HFFc6 (cell line): Measurements from ENCODE around the gene SLC23A2. TPM values are rescaled to one million over a fixed set of nuclear protein-coding genes. Genes with fewer than 3 reads are reported as not detected.

Experiments used
- DNase-seq: peaks from one replicate; pipeline ENCODE4 v3.0.0-alpha.2; 2018
- H3K27ac Mint-ChIP-seq: 2 replicates; pipeline ENCODE4 v1.8.0; 2020; ENCODE audit warnings: mild to moderate bottlenecking, mixed read lengths
- H3K27me3 Mint-ChIP-seq: 2 replicates; pipeline ENCODE4 v1.8.0; 2021; ENCODE audit warnings: mild to moderate bottlenecking, moderate library complexity, mixed read lengths; ENCODE audit not compliant: insufficient read depth
- H3K36me3 Mint-ChIP-seq: 2 replicates; pipeline ENCODE4 v1.8.0; 2021; ENCODE audit warnings: low read depth, mixed read lengths
- H3K4me1 Mint-ChIP-seq: 2 replicates; pipeline ENCODE4 v1.8.0; 2020; ENCODE audit warnings: low read depth, mixed read lengths
- H3K4me3 Mint-ChIP-seq: 2 replicates; pipeline ENCODE4 v1.8.0; 2020; ENCODE audit warnings: mild to moderate bottlenecking, moderate library complexity, mixed read lengths
- H3K9me3 Mint-ChIP-seq: 2 replicates; pipeline ENCODE4 v1.8.0; 2020; ENCODE audit warnings: mild to moderate bottlenecking, mixed read lengths
- total RNA-seq, 6 experiments: library from RNA; stranded (reverse); fragmentation: NEBNext Ultra II Directional; extraction: Animal tissue kit (Norgen Biotek cat#: 25700); gene quantifications; 2 replicates in 1 of 6; 3 replicates in 5 of 6; pipeline ENCODE4 v1.2.3, GENCODE V29; 2021
- TF ChIP-seq, protein P1 (sequence below): fragments of 200-600 bp; sonication (generic); IDR thresholded peaks from 2 replicates; pipeline ENCODE4 v1.5.0; 2021; ENCODE audit warnings: antibody characterized with exemption, mild to moderate bottlenecking

Gene SLC23A2
- total RNA-seq, 6 experiments from 2014 or later: 12.5 to 17.2 (median 15.7) TPM

DNA sequence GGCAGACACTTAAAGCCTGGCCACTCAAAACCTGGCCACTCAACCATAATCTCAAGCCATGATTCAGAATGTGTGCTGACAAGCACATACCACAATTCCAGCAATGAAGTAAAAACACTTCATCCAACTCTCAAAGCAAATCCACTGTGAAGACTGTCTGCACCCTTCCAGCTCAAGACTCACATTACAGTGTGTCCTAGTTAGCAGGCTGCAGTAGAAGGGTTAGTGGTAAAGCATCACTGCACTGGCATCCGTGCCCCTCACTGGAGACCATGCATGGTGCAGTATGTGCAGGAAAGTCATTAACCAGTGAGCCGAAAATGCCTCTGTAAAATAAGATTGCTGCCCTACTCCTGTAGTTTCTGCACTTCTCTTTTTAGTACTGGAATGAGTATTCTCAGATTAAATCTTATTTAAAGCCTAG lies 43.4 kb downstream of the SLC23A2 start:
- no peaks in the 10 kb centered on the region for H3K9me3 Mint-ChIP-seq
- peaks cover 37% of the 10 kb centered on the region for H3K4me1 Mint-ChIP-seq
- DNase-seq: peak; percentile 13
- TF ChIP-seq, protein P1, sequence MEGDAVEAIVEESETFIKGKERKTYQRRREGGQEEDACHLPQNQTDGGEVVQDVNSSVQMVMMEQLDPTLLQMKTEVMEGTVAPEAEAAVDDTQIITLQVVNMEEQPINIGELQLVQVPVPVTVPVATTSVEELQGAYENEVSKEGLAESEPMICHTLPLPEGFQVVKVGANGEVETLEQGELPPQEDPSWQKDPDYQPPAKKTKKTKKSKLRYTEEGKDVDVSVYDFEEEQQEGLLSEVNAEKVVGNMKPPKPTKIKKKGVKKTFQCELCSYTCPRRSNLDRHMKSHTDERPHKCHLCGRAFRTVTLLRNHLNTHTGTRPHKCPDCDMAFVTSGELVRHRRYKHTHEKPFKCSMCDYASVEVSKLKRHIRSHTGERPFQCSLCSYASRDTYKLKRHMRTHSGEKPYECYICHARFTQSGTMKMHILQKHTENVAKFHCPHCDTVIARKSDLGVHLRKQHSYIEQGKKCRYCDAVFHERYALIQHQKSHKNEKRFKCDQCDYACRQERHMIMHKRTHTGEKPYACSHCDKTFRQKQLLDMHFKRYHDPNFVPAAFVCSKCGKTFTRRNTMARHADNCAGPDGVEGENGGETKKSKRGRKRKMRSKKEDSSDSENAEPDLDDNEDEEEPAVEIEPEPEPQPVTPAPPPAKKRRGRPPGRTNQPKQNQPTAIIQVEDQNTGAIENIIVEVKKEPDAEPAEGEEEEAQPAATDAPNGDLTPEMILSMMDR: no peak
- 0 out of 2 replicates have a peak, but pooled peaks cover 5% of the 10 kb centered on the region for H3K36me3 Mint-ChIP-seq
- no peaks in the 10 kb centered on the region for H3K27me3 Mint-ChIP-seq
- no peak overlapping the region for H3K27ac Mint-ChIP-seq
- H3K4me3 Mint-ChIP-seq: no peak overlapping the region

DNA sequence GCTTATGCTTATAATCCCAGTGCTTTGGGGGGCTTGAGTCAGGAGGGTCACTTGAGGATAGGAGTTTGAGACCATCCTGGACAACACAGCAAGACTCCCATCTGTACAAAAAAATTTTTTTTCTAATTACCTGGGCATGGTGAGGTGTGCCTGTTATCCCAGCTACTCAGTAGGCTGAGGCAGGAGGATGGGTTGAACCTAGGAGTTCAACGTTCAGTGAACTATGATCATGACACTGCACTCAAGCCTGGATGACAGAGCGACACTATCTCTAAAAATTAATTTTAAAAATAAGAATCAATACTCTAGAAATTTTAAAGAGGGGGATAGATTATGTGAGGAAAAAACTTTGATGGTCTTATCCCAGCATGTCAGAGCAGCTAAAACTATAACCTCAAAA lies 44.1 kb downstream of the SLC23A2 start:
- H3K27me3 Mint-ChIP-seq: no peaks in the 10 kb centered on the region
- H3K9me3 Mint-ChIP-seq: no peaks in the 10 kb centered on the region
- no peak overlapping the region for H3K27ac Mint-ChIP-seq
- TF ChIP-seq, protein P1: no peak
- H3K4me1 Mint-ChIP-seq: peaks cover 34% of the 10 kb centered on the region
- no peak for DNase-seq
- 0 out of 2 replicates have a peak, but pooled peaks cover 3% of the 10 kb centered on the region for H3K36me3 Mint-ChIP-seq
- no peak overlapping the region for H3K4me3 Mint-ChIP-seq

DNA sequence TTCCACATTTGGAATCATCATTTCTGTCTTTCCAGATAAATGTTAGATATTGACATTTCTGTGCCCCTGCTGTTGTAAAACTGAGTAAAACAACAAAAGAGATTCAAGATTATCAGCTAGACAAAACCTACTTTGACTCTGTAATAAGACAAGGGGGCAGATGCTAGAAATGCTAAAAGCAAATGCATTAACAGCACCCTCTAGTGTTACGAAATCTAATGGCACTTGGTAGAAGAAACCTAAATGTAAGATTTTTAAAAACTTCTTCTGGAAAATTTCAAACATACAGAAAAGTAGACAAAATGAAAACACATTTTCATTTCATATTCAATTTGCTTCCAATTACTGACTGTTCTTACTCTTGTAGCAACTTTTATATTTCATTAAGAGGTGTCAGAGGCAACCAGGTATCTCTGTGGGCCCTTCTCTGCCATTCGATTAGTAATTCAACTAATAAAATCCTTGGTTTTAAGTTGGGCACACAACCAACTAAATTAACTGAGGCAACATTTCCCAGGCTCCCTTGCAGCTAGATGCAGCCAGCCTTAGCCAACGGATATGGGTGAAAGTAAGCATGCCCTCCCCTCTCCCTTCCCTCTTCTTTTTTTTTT lies 45.0 kb downstream of the SLC23A2 start:
- DNase-seq: peak; percentile 51
- TF ChIP-seq, protein P1: peak; percentile 94
- H3K4me3 Mint-ChIP-seq: no peak overlapping the region
- H3K27me3 Mint-ChIP-seq: no peaks in the 10 kb centered on the region
- H3K9me3 Mint-ChIP-seq: no peaks in the 10 kb centered on the region
- no peaks in the 10 kb centered on the region for H3K36me3 Mint-ChIP-seq
- peaks cover 32% of the 10 kb centered on the region for H3K4me1 Mint-ChIP-seq
- no peak overlapping the region for H3K27ac Mint-ChIP-seq

DNA sequence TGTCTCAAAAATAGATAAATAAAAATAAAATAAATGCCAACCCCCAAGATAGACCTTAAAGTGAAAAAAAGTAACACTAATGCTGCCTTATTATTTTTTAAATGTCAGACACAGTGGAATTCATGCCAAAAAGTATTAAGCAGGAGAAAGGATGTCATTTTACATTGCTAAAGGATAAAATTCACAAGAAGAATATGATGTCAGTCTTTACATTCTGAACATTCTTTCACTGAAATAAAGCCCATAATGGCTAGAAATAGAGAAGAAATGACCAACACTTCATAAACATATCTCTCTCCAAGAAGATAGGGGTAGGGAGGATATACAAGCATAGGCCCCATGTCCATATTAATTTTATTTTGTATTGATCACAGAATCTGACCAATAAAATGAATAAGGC lies 47.4 kb downstream of the SLC23A2 start:
- DNase-seq: no peak
- H3K9me3 Mint-ChIP-seq: no peaks in the 10 kb centered on the region
- H3K4me3 Mint-ChIP-seq: no peak overlapping the region
- no peak overlapping the region for H3K27ac Mint-ChIP-seq
- H3K36me3 Mint-ChIP-seq: no peaks in the 10 kb centered on the region; the same call in 1 of the 2 replicates
- H3K27me3 Mint-ChIP-seq: no peaks in the 10 kb centered on the region
- H3K4me1 Mint-ChIP-seq: peaks cover 35% of the 10 kb centered on the region
- TF ChIP-seq, protein P1: no peak

DNA sequence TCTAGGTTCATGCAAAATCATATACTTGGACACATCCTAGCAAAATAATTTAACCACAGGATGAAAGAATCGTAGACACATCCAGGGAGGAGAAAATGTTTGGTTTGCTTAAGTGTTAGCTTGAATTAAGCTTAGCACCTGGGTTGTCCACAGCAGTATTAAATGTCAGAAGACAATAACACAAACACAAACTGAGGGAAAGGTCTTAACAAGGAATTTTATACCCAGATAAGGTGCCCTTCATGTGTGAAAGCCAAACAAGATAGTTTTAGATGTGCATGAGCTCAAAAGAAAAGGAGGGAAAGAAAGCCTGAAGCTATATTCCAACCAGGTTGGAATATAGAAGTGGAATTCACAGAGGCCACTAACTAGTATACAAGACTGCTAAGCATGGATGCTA lies 49.1 kb downstream of the SLC23A2 start:
- Mint-ChIP-seq H3K4me3 (no peak overlapping the region), H3K36me3 (no peaks in the 10 kb centered on the region; the same call in 1 of the 2 replicates), H3K9me3 (no peaks in the 10 kb centered on the region), H3K27ac (no peak overlapping the region), H3K27me3 (no peaks in the 10 kb centered on the region), H3K4me1 (peaks cover 41% of the 10 kb centered on the region)
- TF ChIP-seq, protein P1: no peak
- DNase-seq: no peak
